Measurements from ENCODE around the gene NALCN.

- TF ChIP-seq CTCF (IDR thresholded peaks at IDR 0.05) (no peak), POLR2A (IDR thresholded peaks at IDR 0.05) (no peak)
These were observed 210.9 kb downstream of the NALCN start for GRCh38 chr13:101205408-101205807.

Measured in uterus (tissue), 2 donors.